SK-N-SH treated with all-trans-retinoic acid at 6 μM for 48 hours (cell line): Measurements from ENCODE around the gene SPINK13.

Experiments
- ATAC-seq: fragments of 200-7000 bp; cut with Tn5 transposase; 3 replicates; pipeline ENCODE4 v1.9.1; 2020; ENCODE audit warnings: mild to moderate bottlenecking, moderate library complexity
- BACH2 ChIP-seq: fragments of 250-450 bp; sonication (Bioruptor Pico); IDR thresholded peaks from 2 replicates; pipeline ENCODE4 v1.9.0; 2021; ENCODE audit warnings: mild to moderate bottlenecking, borderline replicate concordance
- CREB5 ChIP-seq: fragments of 250-450 bp; sonication (Bioruptor Pico); IDR thresholded peaks from 2 replicates; pipeline ENCODE4 v1.5.1; 2020; ENCODE audit warnings: low read depth, mild to moderate bottlenecking, moderate library complexity
- GLIS3 ChIP-seq: fragments of 250-450 bp; sonication (Bioruptor Pico); IDR thresholded peaks from 2 replicates; pipeline ENCODE4 v1.5.0; 2020; ENCODE audit warnings: mild to moderate bottlenecking, moderate library complexity
- ISL1 ChIP-seq: fragments of 250-450 bp; sonication (Bioruptor Pico); IDR thresholded peaks from 2 replicates; pipeline ENCODE4 v2.1.2; 2022; ENCODE audit warnings: mild to moderate bottlenecking, moderate library complexity
- OSR1 ChIP-seq: fragments of 250-450 bp; sonication (Bioruptor Pico); IDR thresholded peaks from 2 replicates; pipeline ENCODE4 v1.8.0; 2022; ENCODE audit warnings: moderate library complexity, mild to moderate bottlenecking, inconsistent platforms
- PATZ1 ChIP-seq: fragments of 250-450 bp; sonication (Bioruptor Pico); IDR thresholded peaks from 2 replicates; pipeline ENCODE4 v1.8.0; 2020; ENCODE audit warnings: mild to moderate bottlenecking, moderate library complexity, borderline replicate concordance
- RARB ChIP-seq: fragments of 250-450 bp; sonication (Bioruptor Pico); IDR thresholded peaks from 2 replicates; pipeline ENCODE4 v1.8.0; 2021; ENCODE audit warnings: mild to moderate bottlenecking, moderate library complexity
- TOX ChIP-seq: fragments of 250-450 bp; sonication (Bioruptor Pico); IDR thresholded peaks from 2 replicates; pipeline ENCODE4 v1.8.0; 2021; ENCODE audit warnings: mild to moderate bottlenecking, moderate library complexity, borderline replicate concordance
- TSHZ2 ChIP-seq: fragments of 250-450 bp; sonication (Bioruptor Pico); IDR thresholded peaks from 2 replicates; pipeline ENCODE4 v1.5.0; 2020; ENCODE audit warnings: mild to moderate bottlenecking, moderate library complexity
- ZFP3 ChIP-seq: fragments of 250-450 bp; sonication (Bioruptor Pico); IDR thresholded peaks from 2 replicates; pipeline ENCODE4 v1.5.0; 2020; ENCODE audit warnings: mild to moderate bottlenecking, moderate library complexity

Gene SPINK13

GRCh38 chr5:148333262-148333849 is 64.8 kb downstream of the SPINK13 start:
- TF ChIP-seq CREB5 (CRISPR knock-in tag), result no peak
- no peak for TF ChIP-seq GLIS3 (CRISPR knock-in tag)
- TF ChIP-seq TOX (CRISPR knock-in tag), result no peak
- no peak for TF ChIP-seq OSR1 (CRISPR knock-in tag)
- no peak for TF ChIP-seq BACH2
- no peak for TF ChIP-seq ISL1 (CRISPR knock-in tag)
- no peak for TF ChIP-seq PATZ1
- TF ChIP-seq ZFP3 (CRISPR knock-in tag), result no peak
- TF ChIP-seq TSHZ2, result no peak

GRCh38 chr5:148335259-148335658 is 66.7 kb downstream of the SPINK13 start, which contains the start of gene SPINK9:
Gene SPINK9, plus strand, starts transcription at chr5:148335559. Its CDS starts 55 bp downstream, at chr5:148335614.
- ATAC-seq, result no peak
- no peak for TF ChIP-seq RARB

More at GRCh38 chr5:148333262-148333849, 64.8 kb downstream of the SPINK13 start:
- ATAC-seq, result no peak
